HG03159 (cell line): ENCODE data around the gene TFCP2L1.
A peak's percentile ranks its signal among the peaks of the same experiment; 100 is the strongest.
"Not testable (repeated sequence)": the region's sequence is repeated elsewhere in the genome, so short reads cannot be mapped to it uniquely, and the experiment has no call there.

Experiments used
- ATAC-seq: cut with Tn5 transposase; IDR thresholded peaks from one replicate; pipeline ENCODE4 v1.9.1; 2021; ENCODE audit warnings: mild to moderate bottlenecking, moderate library complexity; ENCODE audit not compliant: unreplicated experiment

TFCP2L1 gene

GRCh38 chr2:121284463-121285449 lies at the start of gene TFCP2L1:
TFCP2L1 (minus strand) TSS chr2:121285202; CDS start chr2:121285109, 93 bp downstream.
- no peak for ATAC-seq

DNA sequence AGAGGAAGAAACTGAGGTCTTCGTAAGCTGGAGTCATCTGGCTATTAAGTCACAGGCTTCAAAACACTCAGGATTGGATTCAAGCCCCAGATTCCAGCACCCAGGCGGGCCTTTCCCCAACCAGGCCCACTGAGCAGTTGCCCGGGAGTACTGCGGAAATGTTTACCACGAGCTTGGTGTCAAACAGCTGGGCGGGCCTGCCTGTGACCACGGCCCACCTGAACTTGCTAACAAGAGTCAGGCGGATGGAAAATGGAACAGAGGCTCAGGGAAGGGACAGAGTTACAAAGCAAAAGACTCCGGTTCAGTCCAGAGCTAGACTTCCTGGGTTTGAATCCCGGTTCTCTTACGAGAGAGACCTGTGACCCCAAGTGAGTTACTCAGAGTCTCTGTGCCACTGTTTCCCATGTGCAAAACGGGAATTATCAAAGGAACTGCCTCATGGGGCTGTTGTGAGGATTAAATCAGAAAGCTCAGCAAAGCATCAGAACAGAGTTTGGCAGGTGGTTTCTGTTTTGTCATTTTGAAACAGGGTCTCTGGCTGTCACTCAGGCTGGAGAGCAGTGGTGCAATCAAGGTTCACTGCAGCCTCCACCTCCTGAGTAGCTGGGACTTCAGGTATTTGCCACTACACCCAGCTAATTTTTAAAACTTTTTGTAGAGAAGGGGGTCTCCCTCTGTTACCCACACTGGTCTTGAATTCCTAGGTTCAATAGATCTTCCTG lies 49.0 kb upstream of the TFCP2L1 start:
- ATAC-seq = peak; percentile 78

- no peak for ATAC-seq
These were observed 48.2 kb upstream of the TFCP2L1 start for GRCh38 chr2:121333231-121333630.

GRCh38 chr2:121331324-121331723 lies 46.3 kb upstream of the TFCP2L1 start:
- not testable (repeated sequence) for ATAC-seq

DNA sequence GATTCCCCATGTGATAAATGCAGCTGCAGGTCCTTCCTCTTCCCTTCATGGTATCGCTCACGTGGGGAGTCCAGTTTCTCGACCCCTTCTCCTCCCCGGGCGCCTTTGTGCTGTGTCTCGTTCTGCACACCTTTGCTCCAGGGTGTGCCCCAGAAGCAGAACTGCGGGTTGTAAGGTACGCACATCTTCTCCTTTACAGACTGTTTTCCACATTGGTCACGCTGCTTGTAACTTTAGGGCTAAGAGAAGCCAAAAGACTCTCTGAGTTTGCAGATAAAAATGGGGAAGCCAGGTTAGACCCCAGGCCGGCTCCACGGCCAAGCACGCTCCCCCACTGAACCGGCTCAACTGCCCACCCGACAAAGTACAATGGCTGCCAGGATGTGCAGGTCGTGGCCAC lies 45.9 kb upstream of the TFCP2L1 start:
- ATAC-seq = no peak

DNA sequence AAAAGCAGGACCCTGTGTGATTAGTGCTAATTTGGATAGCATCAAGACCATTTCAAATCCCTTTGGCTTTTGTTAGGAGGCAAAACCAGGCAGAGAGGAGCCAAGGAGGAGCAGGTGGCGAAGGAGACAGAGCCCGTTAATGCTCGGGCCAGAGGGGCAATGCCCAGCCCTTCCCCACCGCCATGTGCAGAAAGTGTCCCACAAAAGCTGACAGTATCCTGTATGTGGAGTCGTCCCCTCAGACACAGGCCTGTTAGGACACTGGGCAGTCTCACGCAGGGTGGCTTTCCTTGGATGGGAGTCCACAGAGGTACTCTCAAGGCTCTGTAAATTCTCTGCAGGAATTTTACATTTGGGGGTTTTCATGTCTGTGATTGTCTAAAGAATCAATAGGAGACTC lies 44.8 kb upstream of the TFCP2L1 start:
- no peak for ATAC-seq

GRCh38 chr2:121326628-121327027 lies 41.6 kb upstream of the TFCP2L1 start:
- ATAC-seq = no peak

- ATAC-seq = no peak
These were observed 39.6 kb upstream of the TFCP2L1 start for GRCh38 chr2:121324601-121325000.

GRCh38 chr2:121321476-121321875 lies 36.5 kb upstream of the TFCP2L1 start:
- no peak for ATAC-seq

GRCh38 chr2:121319941-121320340 lies 34.9 kb upstream of the TFCP2L1 start:
- no peak for ATAC-seq

DNA sequence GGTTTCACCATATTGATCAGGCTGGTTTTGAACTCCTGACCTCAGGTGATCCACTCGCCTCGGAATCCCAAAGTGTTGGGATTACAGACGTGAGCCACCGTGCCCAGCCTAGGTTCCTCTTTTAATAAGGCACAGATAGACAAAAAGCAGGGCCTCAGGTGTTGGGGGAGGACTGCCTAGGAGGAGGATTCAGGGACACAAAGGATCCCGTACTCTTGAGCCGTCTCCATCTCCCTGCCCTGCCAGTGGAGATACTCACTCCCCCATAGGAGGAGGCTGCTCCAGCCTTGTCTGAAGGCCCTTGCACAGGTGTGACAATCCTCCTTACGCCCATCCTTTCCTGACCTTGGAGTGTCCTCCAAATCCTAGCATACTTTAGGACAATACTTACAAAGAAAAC lies 32.0 kb upstream of the TFCP2L1 start:
- no peak for ATAC-seq

DNA sequence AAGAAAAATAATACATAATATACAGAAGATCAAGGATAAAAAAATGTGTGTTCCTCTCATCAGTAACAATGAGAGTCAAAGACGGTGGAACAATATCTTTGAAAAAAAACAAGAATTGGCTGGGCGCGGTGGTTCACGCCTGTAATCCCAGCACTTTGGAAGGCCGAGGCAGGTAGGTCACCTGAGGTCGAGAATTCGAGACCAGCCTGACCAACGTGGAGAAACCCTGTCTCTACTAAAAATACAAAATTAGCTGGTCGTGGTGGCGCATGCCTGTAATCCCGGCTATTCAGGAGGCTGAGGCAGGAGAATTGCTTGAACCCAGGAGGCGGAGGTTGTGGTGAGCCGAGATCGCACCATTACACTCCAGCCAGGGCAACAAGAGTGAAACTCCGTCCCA lies 28.7 kb upstream of the TFCP2L1 start:
- ATAC-seq = not testable (repeated sequence)

DNA sequence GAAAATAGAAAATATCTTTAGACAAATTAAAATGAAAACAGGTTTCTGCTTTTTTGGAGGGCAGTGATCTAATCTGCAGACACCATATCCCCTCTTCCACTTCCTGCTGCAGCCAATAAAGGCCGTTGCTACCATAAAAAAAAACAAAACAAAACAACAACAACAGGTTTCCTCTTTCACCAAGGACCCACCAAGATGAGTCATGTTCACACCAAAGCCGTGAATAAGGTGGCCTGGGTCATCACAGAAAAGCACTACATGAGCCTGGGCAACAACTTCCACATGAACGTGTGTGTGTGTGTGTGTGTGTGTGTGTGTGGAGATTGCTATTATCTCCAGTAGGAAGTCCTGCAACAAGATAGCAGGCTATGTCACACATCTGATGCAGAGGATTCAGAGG lies 24.8 kb upstream of the TFCP2L1 start:
- peak; percentile 96 for ATAC-seq

DNA sequence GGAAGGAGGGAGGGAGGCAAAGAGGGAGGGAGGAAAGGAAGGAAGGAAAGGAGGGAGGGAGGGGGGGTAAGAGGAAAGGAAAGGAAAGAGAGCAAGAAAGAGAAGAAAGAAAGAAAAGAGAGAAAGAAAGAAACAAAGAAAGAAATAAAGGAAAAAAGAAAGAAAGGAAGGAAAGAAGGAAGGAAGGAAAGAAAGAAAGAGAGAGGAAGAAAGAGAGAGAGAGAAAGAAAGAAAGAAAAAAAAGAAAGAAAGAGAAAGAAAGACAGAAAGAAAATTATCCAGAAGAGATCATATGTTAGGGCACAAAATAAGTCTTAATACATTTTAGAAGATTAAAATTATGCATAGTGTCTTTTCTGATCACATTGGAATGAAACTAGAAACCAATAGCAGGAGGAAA lies 24.3 kb upstream of the TFCP2L1 start:
- no peak for ATAC-seq

DNA sequence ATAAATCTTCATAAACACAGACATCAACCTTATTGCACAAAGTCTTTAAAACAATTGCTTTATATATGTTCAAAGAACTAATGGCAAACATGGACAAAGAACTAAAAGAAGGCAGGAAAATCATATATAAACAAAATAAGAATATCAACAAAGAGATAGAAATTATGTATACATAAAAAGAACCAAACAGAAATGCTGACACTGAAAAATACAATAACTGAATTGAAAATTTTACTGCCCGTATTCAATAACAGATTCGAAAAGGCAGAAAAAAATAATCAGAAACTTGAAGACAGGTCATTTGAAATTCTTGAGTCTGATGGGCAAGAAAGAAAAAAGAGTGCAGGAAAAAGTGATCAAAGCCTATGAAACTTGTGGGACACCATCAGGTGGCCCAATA lies 22.0 kb upstream of the TFCP2L1 start:
- no peak for ATAC-seq

- no peak for ATAC-seq
These were observed 19.9 kb upstream of the TFCP2L1 start for GRCh38 chr2:121304941-121305340.

DNA sequence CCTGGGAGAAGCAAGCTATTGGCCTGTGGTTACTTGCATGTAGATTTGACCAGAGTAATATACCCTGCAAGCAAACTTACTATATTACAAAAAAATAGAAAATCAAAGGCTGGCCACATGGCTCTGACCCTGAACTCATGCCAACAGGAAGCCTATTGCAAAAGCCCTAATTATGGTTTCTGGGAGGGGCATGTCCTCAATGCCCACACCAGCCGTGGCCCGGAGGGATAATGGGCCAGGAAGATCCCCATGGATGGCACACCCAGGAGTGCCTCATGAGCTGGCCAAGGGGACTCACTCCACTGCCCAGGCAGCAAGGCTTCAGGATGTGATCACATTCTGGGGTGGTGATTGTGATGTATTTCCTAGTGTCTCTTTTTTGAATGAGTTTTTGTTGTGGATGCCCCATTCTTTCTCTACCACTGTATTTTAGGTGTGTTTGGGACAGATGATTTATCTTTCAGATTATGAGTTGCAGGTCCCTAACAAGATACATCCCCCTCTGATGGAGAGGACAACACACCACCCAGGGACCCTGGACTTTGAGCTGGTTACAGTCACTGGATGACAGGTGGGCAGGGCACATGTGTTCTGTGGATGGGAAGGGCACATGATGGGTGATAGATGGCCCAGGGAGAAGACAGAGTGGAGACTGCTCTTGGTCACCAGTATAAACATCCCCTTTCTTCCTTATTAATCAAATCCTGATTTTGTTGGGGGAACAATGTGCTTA lies 18.7 kb upstream of the TFCP2L1 start:
- ATAC-seq = no peak

DNA sequence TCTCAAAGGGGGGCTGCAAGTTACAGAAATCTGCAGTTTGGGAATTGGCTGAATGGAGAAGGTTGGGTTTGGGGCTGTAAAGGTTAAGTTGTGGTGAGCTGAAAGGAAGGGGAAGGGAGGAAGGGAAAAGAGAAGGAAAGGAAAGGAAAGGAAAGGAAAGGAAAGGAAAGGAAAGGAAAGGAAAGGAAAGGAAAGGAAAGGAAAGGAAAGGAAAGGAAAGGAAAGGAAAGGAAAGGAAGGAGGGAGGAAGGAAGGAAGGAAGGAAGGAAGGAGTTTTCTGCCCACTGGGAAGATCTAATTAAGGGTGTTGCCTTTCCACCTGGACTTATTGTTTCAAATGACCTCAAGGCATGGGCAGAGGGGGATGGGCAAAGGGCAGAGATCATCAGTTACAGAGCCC lies 16.2 kb upstream of the TFCP2L1 start:
- not testable (repeated sequence) for ATAC-seq

DNA sequence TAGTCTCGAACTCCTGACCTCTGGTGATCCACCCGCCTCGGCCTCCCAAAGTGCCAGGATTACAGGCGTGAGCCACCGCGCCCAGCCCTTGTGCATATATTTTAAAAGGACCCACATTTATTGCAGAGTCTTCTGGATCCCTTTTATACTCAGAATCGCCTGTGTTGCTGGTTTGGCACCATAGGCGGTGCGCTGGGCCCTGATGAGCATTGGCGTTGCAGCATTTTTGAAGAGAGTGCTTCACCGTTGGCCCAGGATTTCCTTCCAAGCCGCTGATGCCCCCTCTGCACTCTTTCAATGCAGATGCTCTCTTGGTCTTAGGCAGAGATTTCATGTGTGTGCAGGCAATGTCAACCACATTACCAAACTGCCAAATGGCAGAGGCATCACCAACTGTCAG lies 13.5 kb upstream of the TFCP2L1 start:
- ATAC-seq = no peak

- ATAC-seq = not testable (repeated sequence)
These were observed 12.9 kb upstream of the TFCP2L1 start for GRCh38 chr2:121297866-121298265.

GRCh38 chr2:121297217-121297830 lies 12.3 kb upstream of the TFCP2L1 start:
- ATAC-seq = peak; percentile 73
